ENCODE measurements around the gene NRG2.

Gene NRG2

GRCh38 chr5:139854953-139855352 is 188.1 kb downstream of the NRG2 start:
- DNase-seq (ENCODE audit: low read depth): no peak

DNA sequence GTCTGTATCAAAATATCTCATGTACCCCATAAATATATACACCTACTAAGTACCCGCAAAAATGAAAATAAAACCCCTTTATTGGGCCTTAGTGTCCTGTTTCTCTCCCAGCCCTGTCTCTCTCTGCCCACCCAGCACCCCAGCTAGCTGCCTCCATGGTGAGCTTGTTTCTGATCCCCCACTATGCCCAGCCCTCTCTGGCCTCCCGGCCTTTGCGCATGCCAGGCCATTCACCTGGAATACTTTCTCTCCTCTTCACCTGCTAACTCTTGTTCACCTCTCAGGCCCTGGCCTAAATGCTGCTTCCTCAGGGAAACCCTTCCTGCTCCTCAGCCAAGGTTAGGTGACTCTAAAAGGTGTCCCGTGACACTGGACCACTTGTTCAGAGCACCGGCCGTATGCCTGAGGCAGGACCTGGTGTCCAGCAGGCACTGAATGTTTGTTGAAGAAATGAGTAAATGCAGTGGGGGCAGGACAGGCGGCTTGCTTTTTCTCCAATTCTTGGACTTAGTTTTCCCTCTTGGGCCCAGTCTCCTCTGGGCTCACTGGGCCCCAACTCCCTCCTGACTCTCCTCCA is 189.0 kb downstream of the NRG2 start:
- no peak for DNase-seq (ENCODE audit: low read depth)

- no peak for DNase-seq (ENCODE audit: low read depth)
These were observed 190.4 kb downstream of the NRG2 start for GRCh38 chr5:139852696-139853095.

- DNase-seq (ENCODE audit: low read depth): no peak
These were observed 191.5 kb downstream of the NRG2 start for GRCh38 chr5:139851558-139851957.

GRCh38 chr5:139850423-139851016 is 192.6 kb downstream of the NRG2 start:
- DNase-seq (ENCODE audit: low read depth): no peak

GRCh38 chr5:139849942-139850341 is 193.2 kb downstream of the NRG2 start:
- no peak for DNase-seq (ENCODE audit: low read depth)

- DNase-seq (ENCODE audit: low read depth): no peak
These were observed 193.6 kb downstream of the NRG2 start for GRCh38 chr5:139849501-139849900.

GRCh38 chr5:139848508-139849100 is 194.5 kb downstream of the NRG2 start:
- no peak for DNase-seq (ENCODE audit: low read depth)

DNA sequence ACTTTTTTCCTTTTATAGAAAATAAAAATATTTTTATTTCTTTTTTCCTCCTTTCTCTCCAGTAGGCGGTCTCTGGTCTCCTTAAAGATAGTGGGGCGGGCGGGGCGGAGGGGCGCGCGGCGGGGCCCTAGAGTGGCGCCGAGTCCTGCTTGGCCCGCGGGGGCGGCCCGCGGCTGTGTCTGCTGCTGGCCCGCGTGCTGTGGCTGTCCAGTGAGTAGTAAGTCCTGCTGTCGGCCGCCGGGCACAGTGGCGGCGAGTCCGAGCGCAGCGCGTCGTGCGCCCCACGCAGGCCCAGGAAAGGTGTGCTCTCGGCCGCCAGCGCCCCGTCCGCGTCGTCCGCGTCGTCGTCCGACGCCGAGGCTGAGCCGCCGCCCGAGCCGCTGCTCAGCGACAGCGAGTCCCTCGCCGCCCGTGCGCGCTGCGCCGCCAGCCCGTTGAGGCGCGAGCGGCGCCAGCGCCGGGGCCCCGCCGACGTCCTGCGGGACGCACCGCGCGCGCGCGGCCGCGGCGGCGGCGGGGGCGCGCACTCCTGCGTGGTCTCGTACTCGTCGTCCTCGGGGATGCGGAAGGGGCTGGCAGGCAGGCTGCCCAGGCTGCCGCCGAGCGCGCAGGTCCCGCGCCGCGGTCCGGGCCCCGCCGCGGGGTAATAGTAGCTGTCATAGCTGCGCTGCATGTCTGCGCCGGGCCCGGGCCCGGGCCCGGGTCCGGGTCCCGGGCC is 195.2 kb downstream of the NRG2 start:
- no peak for DNase-seq (ENCODE audit: low read depth)

- no peak for DNase-seq (ENCODE audit: low read depth)
These were observed 196.0 kb downstream of the NRG2 start for GRCh38 chr5:139847091-139847490.

DNA sequence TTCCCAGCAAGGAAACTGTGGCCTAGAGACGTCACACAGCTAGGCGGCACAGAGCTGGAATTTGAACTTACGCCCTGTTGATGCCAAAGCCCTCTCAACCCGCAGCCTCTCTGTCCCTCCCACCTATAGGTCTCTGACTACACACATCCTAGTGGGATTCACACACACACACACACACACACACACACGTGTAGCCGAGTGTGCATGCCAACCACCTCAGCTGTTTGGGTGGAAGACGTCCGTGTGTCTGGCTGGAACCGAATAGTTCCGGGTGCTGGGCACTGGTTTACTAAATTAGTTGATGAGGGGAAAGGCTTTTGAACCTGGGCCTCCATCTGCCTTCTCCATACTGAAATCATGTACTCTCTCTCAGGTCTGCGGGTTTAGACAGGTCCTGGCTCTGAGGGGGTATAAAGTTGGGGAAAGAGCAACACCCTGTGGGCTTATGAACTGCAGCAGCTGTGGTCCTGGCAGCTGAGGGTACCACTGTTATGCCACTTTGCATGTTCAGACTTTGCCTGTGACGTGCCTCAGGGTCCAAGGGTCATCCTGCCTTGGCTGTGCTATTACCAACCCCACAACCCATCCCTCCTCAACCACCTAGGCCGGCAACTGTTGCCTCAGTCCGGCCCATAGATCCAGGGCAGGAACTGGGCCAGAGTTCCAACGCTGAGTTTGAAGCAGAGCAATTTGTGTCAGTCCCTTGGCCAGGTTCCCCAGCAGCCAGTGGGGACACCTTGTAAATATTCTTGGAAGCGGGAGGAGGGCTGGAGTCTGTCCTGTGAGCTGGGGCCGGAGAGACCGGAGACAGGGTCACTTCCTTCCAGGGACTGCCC is 197.0 kb downstream of the NRG2 start:
- DNase-seq (ENCODE audit: low read depth): no peak

DNA sequence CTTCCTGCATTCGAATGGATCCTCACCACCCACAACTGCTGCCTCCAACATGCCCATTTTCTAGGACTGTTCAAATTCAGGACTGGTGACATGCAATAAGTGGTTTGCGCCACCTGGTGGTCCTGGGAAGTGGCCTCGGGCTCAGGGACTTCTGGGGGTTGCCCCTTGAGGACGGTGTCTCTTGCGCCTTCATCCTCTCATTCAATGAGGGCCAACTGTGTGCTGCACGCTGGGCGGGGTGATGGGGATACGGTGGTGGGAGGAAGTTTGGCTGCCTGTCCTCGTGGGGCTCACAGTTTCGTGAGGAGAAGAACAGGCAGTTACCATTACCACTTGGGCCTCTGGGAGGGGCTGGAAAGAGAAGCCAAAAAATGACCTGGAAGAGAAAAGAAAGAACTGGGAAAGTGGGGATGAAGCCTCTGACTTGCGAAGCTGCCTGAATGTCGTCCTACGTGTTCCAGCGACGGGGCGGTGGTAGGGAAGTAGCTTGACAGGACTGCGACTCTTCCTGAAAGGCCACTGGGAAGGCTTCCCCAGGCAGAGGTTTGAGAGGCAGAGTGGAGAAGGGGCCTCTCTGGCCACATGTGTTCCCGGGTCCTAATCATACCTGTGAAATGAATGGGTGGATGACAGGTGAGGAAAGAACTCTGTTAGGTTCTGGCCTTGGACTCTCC is 198.5 kb downstream of the NRG2 start:
- peak; percentile 51 for DNase-seq (ENCODE audit: low read depth)

- DNase-seq (ENCODE audit: low read depth): no peak
These were observed 199.1 kb downstream of the NRG2 start for GRCh38 chr5:139843991-139844390.

- no peak for DNase-seq (ENCODE audit: low read depth)
These were observed 200.8 kb downstream of the NRG2 start for GRCh38 chr5:139842321-139842720.

DNA sequence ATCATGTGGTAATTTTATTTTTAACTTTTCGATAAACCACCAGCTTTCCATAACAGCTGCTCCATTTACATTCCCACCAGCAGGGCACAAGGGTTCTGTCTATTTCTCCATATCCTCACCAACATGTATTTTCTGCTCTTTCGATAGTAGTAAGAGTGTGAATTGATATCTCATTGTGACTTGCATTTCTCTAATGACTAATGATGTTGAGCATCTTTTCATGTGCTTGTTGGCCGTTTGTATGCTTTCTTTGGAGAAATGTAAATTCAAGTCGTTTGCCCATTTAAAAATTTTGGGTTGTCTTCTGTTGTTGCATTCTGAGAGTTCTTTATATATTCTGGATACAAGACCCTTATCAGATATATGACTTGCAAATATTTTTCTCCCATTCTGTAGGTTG is 201.6 kb downstream of the NRG2 start:
- DNase-seq (ENCODE audit: low read depth): no peak

- DNase-seq (ENCODE audit: low read depth): no peak
These were observed 203.2 kb downstream of the NRG2 start for GRCh38 chr5:139839918-139840317.

DNA sequence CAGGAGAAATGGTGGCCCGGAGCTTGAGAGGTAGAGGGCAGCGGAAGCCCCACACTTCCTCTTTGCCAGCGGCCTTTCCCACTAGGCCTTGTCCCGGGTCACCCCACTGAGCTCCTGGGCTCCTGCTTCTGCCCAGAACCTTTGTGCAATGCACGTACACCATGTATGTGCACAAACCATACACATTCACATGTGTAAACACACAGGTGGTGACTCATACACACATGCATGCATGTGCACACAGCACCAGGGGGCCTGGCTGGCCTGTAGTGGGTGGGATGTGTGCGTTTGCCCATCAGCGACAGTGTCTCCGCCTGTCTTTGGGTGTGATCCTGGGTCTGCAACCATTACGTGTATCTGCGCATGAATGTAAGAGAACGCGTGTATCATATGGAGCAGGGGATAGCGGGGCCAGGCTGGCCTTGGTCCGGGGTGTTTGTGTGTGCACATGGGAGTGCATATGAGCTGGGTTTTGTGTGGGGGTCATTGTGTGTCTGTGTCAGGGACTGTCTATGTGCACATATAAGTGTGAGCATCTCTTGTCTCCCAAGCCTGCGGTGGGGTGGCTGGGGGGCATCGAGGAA is 203.8 kb downstream of the NRG2 start:
- no peak for DNase-seq (ENCODE audit: low read depth)

- DNase-seq (ENCODE audit: low read depth): no peak
These were observed 204.5 kb downstream of the NRG2 start for GRCh38 chr5:139838381-139839197.

DNA sequence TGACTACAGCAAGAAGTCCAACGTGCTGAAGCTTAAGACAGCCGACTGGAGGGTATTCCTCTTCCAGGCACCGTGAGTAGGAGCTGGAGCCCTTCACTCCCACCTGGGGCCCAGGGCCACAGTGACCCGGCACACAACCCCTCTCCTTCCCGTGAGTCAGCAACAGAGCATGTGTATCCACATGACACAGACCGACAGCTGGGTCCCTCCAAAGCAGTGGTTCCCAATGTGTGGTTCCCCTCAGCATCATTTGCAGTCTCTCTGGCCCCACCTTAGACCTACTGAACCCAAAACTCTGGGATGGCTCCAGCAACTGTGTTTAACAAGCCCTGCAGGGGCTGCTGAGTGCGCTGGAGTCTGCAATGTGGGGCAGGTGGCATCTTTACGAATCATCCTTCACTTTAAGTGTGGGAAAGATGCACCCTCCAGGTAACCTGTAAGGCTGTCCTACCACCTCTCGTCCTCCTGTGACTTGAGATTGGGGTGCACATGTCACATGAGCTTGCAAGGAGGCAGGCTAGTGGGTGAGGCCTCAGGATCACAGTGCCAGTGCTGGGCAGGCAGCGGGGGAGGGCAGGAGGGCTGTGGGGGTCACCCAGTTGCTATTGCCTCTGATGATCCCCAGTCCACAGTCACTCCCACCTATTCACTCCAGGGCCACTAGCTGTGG is 205.3 kb downstream of the NRG2 start:
- no peak for DNase-seq (ENCODE audit: low read depth)

Measured in fibroblast of the conjunctiva (primary cell).